Measurements from ENCODE around the gene COL8A2.
A peak's percentile ranks its signal among the peaks of the same experiment; 100 is the strongest.

COL8A2 gene

DNA sequence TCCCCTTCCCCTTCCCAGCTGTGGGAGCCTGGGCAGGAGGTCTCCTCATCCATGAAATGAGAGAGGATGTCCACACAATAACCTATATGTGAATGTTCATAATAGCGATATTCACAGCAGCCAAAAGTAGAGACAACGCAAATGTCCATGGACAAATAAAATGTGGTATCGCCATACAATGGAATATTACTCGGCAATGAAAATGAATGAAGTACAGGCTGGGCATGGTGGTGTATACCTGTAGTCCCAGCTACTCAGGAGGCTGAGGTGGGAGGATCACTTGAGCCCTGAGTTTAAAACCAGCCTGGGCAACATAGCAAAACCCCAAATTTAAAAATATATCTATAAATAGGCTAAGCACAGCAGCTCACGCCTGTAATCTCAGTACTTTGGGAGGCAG is 23.5 kb downstream of the COL8A2 start:
- Histone ChIP-seq H3K27ac (no peak overlapping the region), H3K4me3 (no peak overlapping the region)
- DNase-seq (ENCODE audit: low spot score) = no peak
- TF ChIP-seq, protein P1, sequence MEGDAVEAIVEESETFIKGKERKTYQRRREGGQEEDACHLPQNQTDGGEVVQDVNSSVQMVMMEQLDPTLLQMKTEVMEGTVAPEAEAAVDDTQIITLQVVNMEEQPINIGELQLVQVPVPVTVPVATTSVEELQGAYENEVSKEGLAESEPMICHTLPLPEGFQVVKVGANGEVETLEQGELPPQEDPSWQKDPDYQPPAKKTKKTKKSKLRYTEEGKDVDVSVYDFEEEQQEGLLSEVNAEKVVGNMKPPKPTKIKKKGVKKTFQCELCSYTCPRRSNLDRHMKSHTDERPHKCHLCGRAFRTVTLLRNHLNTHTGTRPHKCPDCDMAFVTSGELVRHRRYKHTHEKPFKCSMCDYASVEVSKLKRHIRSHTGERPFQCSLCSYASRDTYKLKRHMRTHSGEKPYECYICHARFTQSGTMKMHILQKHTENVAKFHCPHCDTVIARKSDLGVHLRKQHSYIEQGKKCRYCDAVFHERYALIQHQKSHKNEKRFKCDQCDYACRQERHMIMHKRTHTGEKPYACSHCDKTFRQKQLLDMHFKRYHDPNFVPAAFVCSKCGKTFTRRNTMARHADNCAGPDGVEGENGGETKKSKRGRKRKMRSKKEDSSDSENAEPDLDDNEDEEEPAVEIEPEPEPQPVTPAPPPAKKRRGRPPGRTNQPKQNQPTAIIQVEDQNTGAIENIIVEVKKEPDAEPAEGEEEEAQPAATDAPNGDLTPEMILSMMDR (IDR thresholded peaks at IDR 0.05) = no peak

DNA sequence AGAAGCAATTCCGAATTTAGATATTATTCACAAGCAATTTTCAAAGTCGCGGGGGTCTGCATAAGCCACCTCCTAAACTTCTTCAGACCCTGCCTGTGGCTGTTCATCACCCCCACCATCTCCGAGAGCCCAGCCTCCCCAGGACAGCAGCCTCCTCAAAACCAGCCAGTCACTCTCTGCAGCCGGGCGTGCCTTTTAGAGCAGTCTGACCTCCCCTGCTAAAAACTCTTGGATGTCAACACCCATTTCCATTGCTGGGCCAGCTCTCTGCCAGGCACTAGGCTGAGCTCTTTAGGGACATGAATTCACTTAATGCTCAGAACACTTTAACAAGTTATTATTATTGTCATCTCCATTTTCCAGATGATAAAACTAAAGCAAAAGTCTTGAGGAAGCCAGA is 24.6 kb downstream of the COL8A2 start:
- DNase-seq (ENCODE audit: low spot score) = no peak
- Histone ChIP-seq H3K4me3 (no peak overlapping the region), H3K27ac (peak overlapping the region in 1 of 2 donors; percentile 17)
- TF ChIP-seq, protein P1 (IDR thresholded peaks at IDR 0.05) = no peak

DNA sequence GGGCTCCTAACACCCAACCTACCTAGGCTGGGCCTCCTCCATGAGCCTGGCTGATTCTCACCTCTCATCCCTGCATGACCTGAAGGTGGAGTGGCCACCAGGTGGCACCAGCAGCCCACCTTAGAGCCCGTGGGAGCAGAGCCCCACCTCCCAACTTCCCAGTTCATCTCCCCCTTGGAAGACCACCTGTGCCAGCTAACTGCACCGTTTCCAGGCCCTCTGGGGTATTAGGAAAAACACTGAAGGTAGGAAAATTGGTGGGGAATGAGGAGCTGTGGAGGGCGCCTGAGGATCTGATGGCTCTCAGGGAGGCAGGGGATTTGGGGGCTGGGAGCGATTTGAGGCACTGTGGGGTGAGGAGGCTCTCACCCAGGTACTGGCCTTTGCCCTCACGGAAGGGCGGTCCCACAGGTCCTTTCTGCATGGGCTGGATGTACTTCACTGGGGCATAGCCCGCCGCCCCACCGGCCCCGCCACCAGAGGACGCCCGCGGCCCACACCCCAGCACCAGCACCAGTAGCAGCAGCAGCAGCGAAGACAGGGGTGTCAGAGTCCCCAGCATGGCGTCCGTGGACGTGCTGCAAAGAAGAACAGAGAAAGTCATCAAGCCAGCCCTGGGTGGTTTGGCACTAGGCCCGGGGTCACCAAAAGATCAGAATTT is 25.2 kb downstream of the COL8A2 start:
- Histone ChIP-seq H3K27ac (peak overlapping the region in 1 of 2 donors; percentile 17), H3K4me3 (no peak overlapping the region)
- DNase-seq (ENCODE audit: low spot score) = no peak
- TF ChIP-seq, protein P1 (IDR thresholded peaks at IDR 0.05) = peak; percentile 94

DNA sequence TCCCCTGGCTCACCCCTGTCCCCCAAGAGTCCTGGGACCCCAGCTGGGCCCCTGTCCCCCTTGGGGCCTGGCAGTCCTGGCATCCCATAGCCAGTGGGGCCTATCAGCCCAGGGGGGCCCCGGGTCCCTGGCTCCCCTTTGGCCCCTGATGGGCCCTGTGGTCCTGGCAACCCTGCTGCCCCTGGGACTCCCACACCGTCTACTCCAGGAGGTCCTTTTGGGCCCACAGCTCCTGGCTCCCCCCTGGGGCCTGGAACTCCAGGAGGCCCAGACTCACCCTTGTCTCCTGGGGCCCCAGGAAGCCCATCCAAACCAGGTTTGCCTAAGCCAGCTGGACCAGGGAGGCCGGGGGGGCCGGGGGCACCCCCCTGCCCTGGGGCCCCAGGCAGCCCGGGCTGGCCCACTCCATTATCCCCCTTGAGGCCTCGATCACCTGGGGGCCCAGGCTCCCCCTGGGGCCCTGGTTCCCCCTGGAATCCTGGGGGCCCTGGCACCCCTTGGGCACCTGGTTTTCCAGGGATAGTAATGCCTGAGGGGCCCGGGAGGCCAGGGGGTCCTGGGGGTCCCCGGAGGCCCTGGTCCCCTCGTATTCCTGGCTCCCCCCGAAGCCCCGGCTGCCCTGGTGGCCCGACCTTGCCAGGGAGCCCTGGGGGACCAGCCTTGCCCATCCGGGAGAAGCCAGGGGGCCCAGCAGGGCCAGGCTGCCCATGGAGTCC is 26.2 kb downstream of the COL8A2 start:
- no peak overlapping the region for H3K4me3 ChIP-seq
- no peak overlapping the region for H3K27ac ChIP-seq
- DNase-seq (ENCODE audit: low spot score) = no peak
- TF ChIP-seq, protein P1 (IDR thresholded peaks at IDR 0.05) = no peak

DNA sequence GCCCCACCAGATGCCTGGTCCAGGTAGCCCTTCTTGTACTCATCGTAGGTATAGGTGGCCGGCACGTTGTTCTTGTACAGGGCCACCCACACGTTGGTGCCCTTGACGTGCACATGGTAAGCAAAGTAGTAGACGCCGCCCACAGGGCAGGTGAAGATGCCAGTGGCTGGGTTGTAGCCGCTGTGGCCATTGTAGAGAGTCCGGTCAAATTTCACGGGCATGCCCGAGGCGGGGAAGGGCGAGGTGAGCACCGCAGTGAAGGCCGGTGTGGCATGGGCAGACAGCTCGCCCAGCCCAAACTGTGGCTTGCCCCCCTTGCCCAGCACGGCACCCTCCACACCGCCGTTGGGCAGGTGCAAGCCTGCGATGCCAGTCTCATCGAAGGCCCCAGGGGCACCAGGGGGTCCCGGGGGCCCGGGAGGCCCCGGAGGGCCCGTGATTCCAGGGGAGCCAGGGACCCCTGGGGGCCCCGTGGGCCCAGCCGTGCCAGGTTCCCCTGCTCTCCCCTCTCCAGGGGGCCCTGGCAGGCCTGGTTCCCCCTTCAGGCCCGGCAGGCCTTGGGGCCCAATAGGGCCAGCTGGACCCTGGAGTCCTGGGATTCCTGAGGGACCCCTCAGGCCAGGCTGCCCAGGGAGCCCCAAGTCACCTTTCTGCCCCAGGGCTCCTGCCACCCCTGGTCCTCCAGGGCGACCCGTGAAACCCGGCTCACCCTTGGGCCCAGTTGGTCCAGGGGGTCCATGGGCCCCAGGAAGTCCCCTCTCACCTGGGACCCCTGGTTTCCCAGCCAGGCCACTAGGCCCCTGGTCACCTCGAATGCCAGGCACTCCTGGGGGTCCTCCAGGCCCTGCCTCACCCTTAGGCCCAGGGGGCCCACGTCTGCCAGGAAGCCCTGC is 27.1 kb downstream of the COL8A2 start:
- TF ChIP-seq, protein P1 (IDR thresholded peaks at IDR 0.05) = no peak
- DNase-seq (ENCODE audit: low spot score) = no peak

DNA sequence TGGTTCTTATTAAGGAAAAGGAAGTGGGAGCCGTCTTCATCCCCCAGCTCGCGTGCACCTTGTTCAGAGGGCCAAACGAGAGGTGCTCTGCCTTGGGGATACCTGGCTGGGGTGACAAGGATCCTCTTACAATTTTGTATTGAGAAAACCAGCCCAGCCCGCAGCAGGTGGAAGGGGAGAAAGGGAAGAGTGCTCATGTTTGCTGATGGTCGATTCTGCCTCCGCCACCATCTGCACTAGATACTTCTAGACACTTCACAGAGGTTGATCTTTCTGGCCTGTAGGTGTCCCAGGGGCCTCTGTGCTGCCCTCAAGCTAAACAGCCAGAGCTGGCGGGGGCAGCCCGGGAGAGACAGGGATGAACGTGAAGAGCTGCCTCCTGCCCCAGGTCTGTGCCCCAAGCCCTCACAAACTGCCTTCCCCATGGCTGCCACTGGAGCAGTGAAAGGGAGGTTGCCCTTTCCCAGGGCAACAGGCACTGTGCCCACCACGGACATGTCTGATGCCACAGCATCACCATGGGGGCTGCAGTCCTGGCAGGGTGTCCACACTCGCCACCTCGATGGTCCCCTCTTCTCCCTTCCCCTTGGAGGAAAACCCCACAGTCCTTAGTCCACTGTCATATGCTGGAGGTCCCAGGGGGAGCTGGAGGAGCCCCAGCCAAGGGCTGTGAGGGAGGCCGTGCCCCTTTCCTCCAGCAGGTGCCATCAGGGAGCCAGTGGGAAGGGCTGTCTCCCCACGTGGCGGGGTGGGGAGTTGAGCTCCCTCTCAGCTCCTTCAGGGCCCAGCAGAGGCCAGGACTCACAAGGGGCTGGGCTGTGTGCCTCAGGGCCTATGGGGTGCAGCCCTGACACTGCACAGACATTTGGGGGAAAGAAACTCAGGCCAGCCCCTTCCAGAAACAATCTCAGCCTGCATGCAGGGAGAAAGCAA is 28.3 kb downstream of the COL8A2 start:
- peak overlapping the region in 1 of 2 donors; percentile 48 for H3K27ac ChIP-seq
- TF ChIP-seq, protein P1 (IDR thresholded peaks at IDR 0.05) = no peak
- H3K4me3 ChIP-seq = no peak overlapping the region
- DNase-seq (ENCODE audit: low spot score) = peak; percentile 72

More for the DNA sequence above, 27.1 kb downstream of the COL8A2 start:
- Histone ChIP-seq H3K4me3 (no peak overlapping the region), H3K27ac (no peak overlapping the region)

Data from coronary artery (tissue), 2 donors.